SK-N-SH treated with all-trans-retinoic acid at 6 μM for 48 hours (cell line): ENCODE data around the gene FANCC.

Experiments
- BACH2 ChIP-seq: fragments of 250-450 bp; sonication (Bioruptor Pico); IDR thresholded peaks from 2 replicates; pipeline ENCODE4 v1.9.0; 2021; ENCODE audit warnings: mild to moderate bottlenecking, borderline replicate concordance
- ZNF70 ChIP-seq: fragments of 450-650 bp; formaldehyde crosslinking; IDR thresholded peaks from 2 replicates; pipeline ENCODE4 v1.5.0; 2020; ENCODE audit warnings: mild to moderate bottlenecking, moderate library complexity
- ZNF8 ChIP-seq: fragments of 450-650 bp; formaldehyde crosslinking; IDR thresholded peaks from 2 replicates; pipeline ENCODE4 v1.5.0; 2020; ENCODE audit warnings: mild to moderate bottlenecking, moderate library complexity

- no peak for TF ChIP-seq BACH2 (CRISPR knock-in tag)
- TF ChIP-seq ZNF70 (CRISPR knock-in tag): no peak
- no peak for TF ChIP-seq ZNF8 (CRISPR knock-in tag)
Observed at GRCh38 chr9:95075700-95076099, 241.8 kb downstream of the FANCC start.
